DOHH2 (cell line): Measurements from ENCODE around the gene RCOR1.

Experiments used
- CTCF ChIP-seq: fragments of 200-600 bp; sonication (generic); IDR thresholded peaks from one replicate; pipeline ENCODE4 v1.5.1; 2014; ENCODE audit warnings: antibody characterized with exemption, mild to moderate bottlenecking, low read depth, low read length; ENCODE audit not compliant: poor library complexity, severe bottlenecking
- EZH2phosphoT487 ChIP-seq: fragments of 200-600 bp; sonication (generic); IDR thresholded peaks from 2 replicates; pipeline ENCODE4 v1.6.1; 2017; ENCODE audit warnings: borderline replicate concordance, mild to moderate bottlenecking, antibody characterized with exemption, low read length, moderate library complexity, mixed read lengths

- TF ChIP-seq EZH2phosphoT487 (no peak), CTCF (no peak)
Observed at GRCh38 chr14:102775855-102776760, 183.7 kb downstream of the RCOR1 start.
